Duodenal mucosa (tissue), 2 donors: ENCODE results near the gene CLIC5.

Source experiments
- H3K27ac ChIP-seq: one replicate; pipeline ENCODE4 v1.7.0; 2013; ENCODE audit warnings: low read depth, low read length
- H3K27me3 ChIP-seq, 2 donors: one replicate each; pipeline ENCODE4 v1.7.0; 2013; ENCODE audit warnings: low read length in 2 of 2, control low read depth in 1 of 2; ENCODE audit not compliant: insufficient read depth in 2 of 2, control insufficient read depth in 1 of 2
- H3K36me3 ChIP-seq, 2 donors: one replicate each; pipeline ENCODE4 v1.7.0; 2013; ENCODE audit warnings: low read length in 2 of 2, control low read depth in 1 of 2; ENCODE audit not compliant: insufficient read depth in 2 of 2, control insufficient read depth in 1 of 2
- H3K4me1 ChIP-seq, 2 donors: one replicate each; pipeline ENCODE4 v1.7.0; 2013; ENCODE audit warnings: low read length in 2 of 2, control low read depth in 1 of 2; ENCODE audit not compliant: insufficient read depth in 2 of 2, control insufficient read depth in 1 of 2
- H3K4me3 ChIP-seq, 2 donors: one replicate each; pipeline ENCODE4 v1.7.0; 2013; ENCODE audit warnings: low read length in 2 of 2, low read depth in 1 of 2
- H3K9ac ChIP-seq, 2 donors: one replicate each; pipeline ENCODE4 v1.7.0; 2013; ENCODE audit warnings: low read length in 2 of 2, low read depth in 1 of 2
- H3K9me3 ChIP-seq, 2 donors: one replicate each; pipeline ENCODE4 v1.7.0; 2013; ENCODE audit warnings: low read length in 2 of 2, control low read depth in 1 of 2; ENCODE audit not compliant: control insufficient read depth in 1 of 2

CLIC5 gene

DNA sequence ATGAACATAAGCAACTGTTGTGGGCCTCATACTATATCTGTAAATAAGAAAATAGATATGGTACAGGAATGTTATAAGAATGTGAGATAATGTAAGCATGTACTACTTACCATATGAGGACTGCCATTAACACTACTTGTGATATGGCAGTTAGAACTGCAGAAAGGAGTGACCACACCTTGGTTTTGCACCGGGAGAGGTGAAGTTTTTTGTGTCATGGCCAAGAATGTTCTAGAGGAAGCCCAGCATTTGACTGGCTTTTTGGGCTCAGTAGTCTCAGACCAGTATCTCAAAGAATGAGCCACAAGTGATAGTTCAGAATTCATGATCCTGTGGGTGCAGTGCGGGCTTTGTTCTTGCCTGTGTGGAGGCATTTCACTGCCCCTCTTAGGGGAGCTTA is 123.5 kb downstream of the CLIC5 start:
- no peaks in the 10 kb centered on the region for H3K27me3 ChIP-seq
- no peaks in the 10 kb centered on the region for H3K36me3 ChIP-seq
- H3K27ac ChIP-seq, result no peak overlapping the region
- no peaks in the 10 kb centered on the region for H3K4me1 ChIP-seq
- no peaks in the 10 kb centered on the region for H3K9me3 ChIP-seq
- H3K9ac ChIP-seq, result no peak overlapping the region
- no peak overlapping the region for H3K4me3 ChIP-seq

DNA sequence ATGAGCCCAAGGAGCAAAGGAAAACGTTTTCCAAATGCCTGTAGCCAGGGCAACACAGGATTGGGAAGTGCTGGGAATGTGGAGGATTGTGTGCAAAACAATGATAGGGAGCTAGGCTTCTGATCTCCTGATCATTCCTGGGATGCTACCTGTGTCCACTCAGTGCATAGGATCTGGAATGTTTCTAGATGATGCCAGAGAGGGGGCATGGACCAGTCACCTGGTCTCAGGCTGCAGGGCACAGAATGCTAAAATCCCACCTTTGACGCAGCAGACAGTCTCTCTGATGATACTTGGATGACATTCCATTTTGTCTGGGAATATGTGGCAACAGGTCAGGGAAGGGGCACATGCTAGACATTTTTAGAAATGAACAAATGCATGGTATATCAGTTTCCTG is 128.9 kb downstream of the CLIC5 start:
- Histone ChIP-seq H3K4me1 (no peaks in the 10 kb centered on the region), H3K4me3 (no peak overlapping the region), H3K36me3 (no peaks in the 10 kb centered on the region)

DNA sequence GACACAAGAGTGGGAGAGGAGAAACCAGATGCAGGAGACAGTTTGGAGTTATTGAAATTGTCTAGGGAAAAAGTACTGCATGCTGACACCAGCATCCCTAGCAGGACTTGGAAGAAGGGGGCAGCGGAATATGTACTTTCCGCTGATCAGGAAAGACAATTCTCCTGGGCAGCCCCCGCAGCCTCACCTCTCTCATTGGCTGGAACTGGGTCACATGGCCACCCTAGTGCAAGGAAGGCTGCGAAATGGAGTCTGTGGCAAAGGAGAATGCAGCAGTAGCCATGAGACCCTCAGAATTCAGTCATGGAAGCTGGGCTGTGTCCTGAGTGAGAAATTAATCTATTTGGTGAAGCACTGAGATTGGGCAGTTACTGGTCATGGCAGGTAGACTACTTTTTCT is 131.3 kb downstream of the CLIC5 start:
- no peak overlapping the region for H3K27ac ChIP-seq
- no peaks in the 10 kb centered on the region for H3K27me3 ChIP-seq
- no peaks in the 10 kb centered on the region for H3K9me3 ChIP-seq
- H3K36me3 ChIP-seq, result no peaks in the 10 kb centered on the region
- H3K4me1 ChIP-seq, result peaks cover 8 to 11% of the 10 kb centered on the region in 2 donors
- H3K9ac ChIP-seq, result no peak overlapping the region
- H3K4me3 ChIP-seq, result no peak overlapping the region

More for the DNA sequence above, 128.9 kb downstream of the CLIC5 start:
- Histone ChIP-seq H3K9me3 (no peaks in the 10 kb centered on the region), H3K9ac (no peak overlapping the region), H3K27me3 (no peaks in the 10 kb centered on the region), H3K27ac (no peak overlapping the region)

DNA sequence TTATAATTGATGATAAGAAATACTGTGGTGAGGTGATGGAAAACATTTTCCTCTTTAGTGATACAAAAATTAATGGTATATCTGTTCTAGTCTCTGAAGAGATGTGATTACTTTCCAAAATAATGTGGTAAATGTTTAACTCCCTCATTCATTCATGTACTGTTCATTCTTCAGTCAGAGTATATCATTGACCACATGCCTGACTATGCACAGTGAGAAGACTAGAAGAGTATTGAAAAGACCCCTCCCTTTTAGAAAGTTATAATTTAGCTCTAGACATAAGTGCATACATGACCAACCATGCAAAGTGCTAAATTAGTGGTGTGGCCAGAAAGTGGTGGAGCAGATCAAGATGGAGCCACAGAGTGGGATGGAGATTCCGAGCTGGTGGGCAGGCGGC is 133.0 kb downstream of the CLIC5 start:
- Histone ChIP-seq H3K4me1 (peaks cover 8 to 12% of the 10 kb centered on the region in 2 donors), H3K9ac (no peak overlapping the region), H3K4me3 (no peak overlapping the region), H3K27ac (no peak overlapping the region), H3K9me3 (no peaks in the 10 kb centered on the region), H3K27me3 (no peaks in the 10 kb centered on the region), H3K36me3 (no peaks in the 10 kb centered on the region)

DNA sequence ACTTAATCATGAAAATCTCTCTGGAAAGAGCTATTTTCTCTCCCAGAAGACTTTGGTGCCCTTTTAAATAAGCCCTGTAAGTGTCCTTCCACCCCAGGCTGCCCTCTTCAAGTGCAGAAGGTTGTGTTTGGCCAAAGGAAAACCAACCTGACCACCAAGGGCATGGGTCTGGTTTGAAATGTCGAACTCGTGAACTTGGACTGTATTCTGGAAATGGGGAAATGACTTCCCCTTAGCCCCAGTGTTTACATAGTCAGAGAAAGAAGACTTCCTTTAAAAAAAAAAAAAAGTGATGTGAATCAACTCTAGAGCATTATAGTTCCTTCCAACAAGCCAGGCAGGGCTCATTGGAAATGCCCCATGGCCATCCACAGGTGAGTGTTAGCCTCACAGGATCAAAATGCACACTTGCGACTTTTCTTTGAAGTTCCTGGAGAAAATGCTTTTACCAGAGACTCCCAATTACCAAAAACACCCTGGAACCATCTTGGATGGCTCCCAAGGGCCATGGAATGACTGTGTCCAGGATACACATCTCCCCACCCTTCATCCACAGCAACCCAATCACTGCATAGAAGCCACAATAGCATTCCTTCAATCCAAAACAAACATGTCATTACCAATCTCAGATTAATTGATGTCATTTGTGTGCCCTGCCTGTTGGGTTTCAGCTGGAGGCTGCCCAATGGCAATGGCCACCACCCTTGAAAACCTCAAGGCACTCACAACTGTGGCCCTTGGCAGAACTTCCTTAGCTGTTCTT is 133.8 kb downstream of the CLIC5 start:
- H3K9ac ChIP-seq, result no peak overlapping the region
- H3K9me3 ChIP-seq, result no peaks in the 10 kb centered on the region
- no peaks in the 10 kb centered on the region for H3K27me3 ChIP-seq
- H3K4me3 ChIP-seq, result no peak overlapping the region
- peaks cover 8 to 12% of the 10 kb centered on the region in 2 donors for H3K4me1 ChIP-seq
- no peak overlapping the region for H3K27ac ChIP-seq
- H3K36me3 ChIP-seq, result no peaks in the 10 kb centered on the region

DNA sequence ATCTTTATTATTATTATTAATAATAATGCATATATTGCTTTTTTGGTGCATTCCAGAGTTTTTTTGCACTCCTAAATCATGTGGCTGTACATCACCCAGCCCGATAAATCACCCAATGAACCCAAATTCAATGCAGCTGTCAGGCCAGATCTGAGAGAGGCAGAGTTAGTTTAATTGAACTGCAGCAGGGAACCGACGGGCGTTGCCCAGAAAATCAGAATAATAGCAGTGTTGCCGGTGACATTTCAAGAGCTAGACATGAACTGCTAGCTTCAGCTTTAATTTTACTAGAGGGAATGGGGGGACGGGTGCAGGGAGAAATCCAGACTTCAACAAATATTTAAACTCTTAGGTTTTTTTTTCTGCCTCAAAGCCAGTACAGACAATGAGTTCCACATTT is 135.0 kb downstream of the CLIC5 start:
- Histone ChIP-seq H3K9ac (no peak overlapping the region), H3K9me3 (no peaks in the 10 kb centered on the region), H3K27ac (no peak overlapping the region), H3K4me3 (no peak overlapping the region), H3K4me1 (peaks cover 8 to 12% of the 10 kb centered on the region in 2 donors), H3K36me3 (no peaks in the 10 kb centered on the region), H3K27me3 (no peaks in the 10 kb centered on the region)

DNA sequence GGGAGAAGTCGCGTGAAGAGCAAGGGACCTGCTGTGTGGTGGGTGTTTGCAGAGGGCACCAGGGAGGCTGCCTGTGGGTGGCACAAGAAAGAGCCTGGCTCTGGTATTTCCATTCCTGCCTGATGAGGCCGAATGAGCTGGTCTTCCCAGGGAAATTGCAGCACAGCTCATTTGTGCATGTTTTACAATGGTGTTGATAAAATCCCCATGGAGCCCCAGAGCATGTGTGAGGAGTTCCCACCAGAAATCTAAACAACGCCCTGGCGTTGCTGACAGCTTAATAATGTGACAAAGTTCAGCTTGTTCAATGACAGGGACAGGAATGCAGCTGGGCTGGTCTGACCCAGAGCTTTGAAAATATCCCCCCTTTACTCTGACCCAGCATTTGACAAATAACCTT is 135.5 kb downstream of the CLIC5 start:
- H3K4me3 ChIP-seq, result no peak overlapping the region
- no peak overlapping the region for H3K9ac ChIP-seq
- no peaks in the 10 kb centered on the region for H3K9me3 ChIP-seq
- H3K27me3 ChIP-seq, result no peaks in the 10 kb centered on the region
- H3K36me3 ChIP-seq, result no peaks in the 10 kb centered on the region
- H3K27ac ChIP-seq, result no peak overlapping the region
- H3K4me1 ChIP-seq, result peaks cover 8 to 12% of the 10 kb centered on the region in 2 donors

DNA sequence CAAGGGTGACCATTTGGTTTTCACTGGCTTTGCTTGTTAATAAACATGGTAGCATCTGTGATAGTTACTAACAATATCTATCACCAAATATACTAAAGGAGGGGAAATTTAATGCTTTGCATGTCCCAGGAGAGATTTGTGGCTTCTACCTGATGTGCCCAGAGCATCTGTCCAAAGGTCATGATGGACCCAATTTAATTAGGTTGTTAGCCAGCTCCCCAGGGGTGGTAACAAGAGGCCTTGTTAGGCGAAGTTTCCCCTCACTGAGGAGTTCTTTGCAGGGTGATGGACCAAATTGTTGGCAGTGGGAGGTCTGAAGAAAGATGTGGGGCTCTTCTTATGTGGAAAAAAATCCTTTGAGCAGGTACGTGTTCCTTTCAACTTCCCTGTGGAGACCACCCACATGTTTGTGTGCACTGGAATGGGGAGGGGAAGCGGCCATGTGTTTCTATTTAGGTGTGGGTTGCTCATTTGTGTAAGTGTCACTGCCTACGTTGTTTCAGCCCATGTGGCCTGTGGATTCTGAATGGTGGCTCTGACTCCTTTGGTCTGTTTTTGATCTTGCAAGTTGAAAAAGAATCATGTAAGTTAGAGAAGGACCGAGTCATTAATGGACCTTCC is 137.6 kb downstream of the CLIC5 start:
- Histone ChIP-seq H3K4me3 (no peak overlapping the region), H3K27ac (no peak overlapping the region), H3K9ac (no peak overlapping the region), H3K9me3 (no peaks in the 10 kb centered on the region), H3K36me3 (no peaks in the 10 kb centered on the region), H3K27me3 (no peaks in the 10 kb centered on the region), H3K4me1 (peaks cover 8 to 12% of the 10 kb centered on the region in 2 donors)

DNA sequence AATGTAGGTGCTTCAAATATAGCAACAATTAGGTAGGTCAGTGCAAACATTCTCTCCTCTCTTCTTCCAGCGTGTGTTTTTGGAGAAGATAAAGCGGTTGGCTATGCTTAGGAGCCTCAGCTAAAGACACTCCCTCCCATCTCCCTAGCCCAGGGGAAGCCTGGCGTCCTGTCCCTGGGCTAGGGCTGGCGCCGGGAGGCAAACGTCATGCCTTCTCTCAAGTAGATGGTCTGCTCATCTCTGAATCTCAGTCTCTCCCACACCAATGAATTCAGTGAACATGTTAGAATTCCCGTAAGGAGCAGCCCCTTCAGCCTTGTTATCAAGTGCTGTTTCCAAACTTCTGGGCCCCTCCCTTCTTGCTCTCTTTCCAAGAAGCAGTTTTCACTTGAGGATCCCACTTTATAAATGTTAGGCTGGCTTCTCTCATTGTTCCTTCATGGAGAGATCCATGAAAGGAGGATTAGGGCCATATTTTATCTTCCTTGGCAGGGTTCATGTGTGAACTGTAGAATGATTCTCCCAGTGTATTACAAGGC is 142.8 kb downstream of the CLIC5 start:
- Histone ChIP-seq H3K27me3 (no peaks in the 10 kb centered on the region), H3K9ac (no peak overlapping the region), H3K9me3 (no peaks in the 10 kb centered on the region), H3K4me3 (no peak overlapping the region), H3K36me3 (no peaks in the 10 kb centered on the region), H3K27ac (no peak overlapping the region), H3K4me1 (no peaks in the 10 kb centered on the region)

DNA sequence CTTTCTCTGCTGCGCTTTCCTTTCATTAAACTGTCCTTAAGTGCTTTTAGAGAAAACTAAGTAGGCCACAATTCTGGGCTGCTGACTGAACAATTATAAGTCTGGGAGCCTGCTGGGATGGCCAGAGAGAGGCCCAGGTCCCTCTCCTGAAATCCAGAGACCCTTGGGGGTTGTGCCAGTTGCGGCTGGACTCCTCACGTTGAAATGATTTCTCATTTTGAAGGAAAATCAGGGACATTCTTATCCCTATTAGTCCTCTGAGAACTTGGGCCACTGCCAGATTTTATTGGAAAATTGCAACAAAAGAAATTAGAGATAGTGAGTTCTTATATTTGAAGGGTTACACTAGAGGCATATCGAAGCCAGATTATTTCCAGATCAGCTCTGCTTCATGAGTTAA is 145.1 kb downstream of the CLIC5 start:
- no peaks in the 10 kb centered on the region for H3K4me1 ChIP-seq
- no peak overlapping the region for H3K27ac ChIP-seq
- H3K27me3 ChIP-seq, result no peaks in the 10 kb centered on the region
- no peaks in the 10 kb centered on the region for H3K36me3 ChIP-seq
- H3K9me3 ChIP-seq, result no peaks in the 10 kb centered on the region
- no peak overlapping the region for H3K4me3 ChIP-seq
- no peak overlapping the region for H3K9ac ChIP-seq
